ENCODE data around the gene RABEP1.
A peak's percentile ranks its signal among the peaks of the same experiment; 100 is the strongest.

- TF ChIP-seq CREB5 (CRISPR knock-in tag; IDR thresholded peaks at IDR 0.05; ENCODE audit: low read depth) (no peak), PATZ1 (CRISPR knock-in tag; IDR thresholded peaks at IDR 0.05; ENCODE audit: borderline replicate concordance) (no peak), ARNTL (CRISPR knock-in tag; IDR thresholded peaks at IDR 0.05; ENCODE audit: borderline replicate concordance, low read depth) (no peak), ZFP3 (CRISPR knock-in tag; IDR thresholded peaks at IDR 0.05) (peak; percentile 97), CSRNP3 (CRISPR knock-in tag; IDR thresholded peaks at IDR 0.05) (no peak)
Measured at GRCh38 chr17:5236938-5237540, 45.0 kb upstream of the RABEP1 start.

All from SK-N-SH treated with all-trans-retinoic acid at 6 μM for 48 hours (cell line).